ENCODE data around the gene SP3.

- TF ChIP-seq CTCF (conservative IDR thresholded peaks at IDR 0.05; ENCODE audit: low read length), result no peak
- TF ChIP-seq EZH2phosphoT487 (IDR thresholded peaks at IDR 0.05; ENCODE audit: borderline replicate concordance, low read depth, low read length), result no peak
Observed at GRCh38 chr2:173990970-173991819, 26.0 kb upstream of the SP3 start.
